Measurements from ENCODE around the gene MRAS.

Gene MRAS

GRCh38 chr3:138338244-138338643 is 10.1 kb upstream of the MRAS start:
- no peak overlapping the region for H3K27ac ChIP-seq
- DNase-seq (ENCODE audit: low read depth, low spot score): no peak

- no peak overlapping the region for H3K27ac ChIP-seq
- no peak for DNase-seq (ENCODE audit: low read depth, low spot score)
These were observed 9.6 kb upstream of the MRAS start for GRCh38 chr3:138338811-138339210.

GRCh38 chr3:138340511-138340910 is 7.9 kb upstream of the MRAS start:
- H3K27ac ChIP-seq: no peak overlapping the region

GRCh38 chr3:138344754-138345153 is 3.6 kb upstream of the MRAS start:
- H3K27ac ChIP-seq: no peak overlapping the region
- no peak for DNase-seq (ENCODE audit: low read depth, low spot score)

More at GRCh38 chr3:138340511-138340910, 7.9 kb upstream of the MRAS start:
- no peak for DNase-seq (ENCODE audit: low read depth, low spot score)

GRCh38 chr3:138348754-138349739 is 668 bp downstream of the MRAS start:
- no peak for DNase-seq (ENCODE audit: low read depth, low spot score)

GRCh38 chr3:138349926-138350665 is 1.7 kb downstream of the MRAS start:
- no peak for DNase-seq (ENCODE audit: low read depth, low spot score)
- no peak overlapping the region for H3K27ac ChIP-seq

More at GRCh38 chr3:138348754-138349739, 668 bp downstream of the MRAS start:
- no peak overlapping the region for H3K27ac ChIP-seq

GRCh38 chr3:138351151-138351550 is 2.8 kb downstream of the MRAS start:
- DNase-seq (ENCODE audit: low read depth, low spot score): no peak
- no peak overlapping the region for H3K27ac ChIP-seq

- no peak for DNase-seq (ENCODE audit: low read depth, low spot score)
- H3K27ac ChIP-seq: no peak overlapping the region
These were observed 3.7 kb downstream of the MRAS start for GRCh38 chr3:138351916-138352550.

GRCh38 chr3:138354376-138354775 is 6.0 kb downstream of the MRAS start:
- DNase-seq (ENCODE audit: low read depth, low spot score): no peak
- no peak overlapping the region for H3K27ac ChIP-seq

GRCh38 chr3:138355071-138355470 is 6.7 kb downstream of the MRAS start:
- DNase-seq (ENCODE audit: low read depth, low spot score): no peak
- no peak overlapping the region for H3K27ac ChIP-seq

GRCh38 chr3:138356730-138357405 is 8.5 kb downstream of the MRAS start:
- H3K27ac ChIP-seq: no peak overlapping the region
- no peak for DNase-seq (ENCODE audit: low read depth, low spot score)

GRCh38 chr3:138359148-138359918 is 11.0 kb downstream of the MRAS start:
- no peak for DNase-seq (ENCODE audit: low read depth, low spot score)
- no peak overlapping the region for H3K27ac ChIP-seq

- no peak for DNase-seq (ENCODE audit: low read depth, low spot score)
- no peak overlapping the region for H3K27ac ChIP-seq
These were observed 11.8 kb downstream of the MRAS start for GRCh38 chr3:138359919-138360868.

GRCh38 chr3:138360869-138361525 is 12.6 kb downstream of the MRAS start:
- no peak for DNase-seq (ENCODE audit: low read depth, low spot score)
- no peak overlapping the region for H3K27ac ChIP-seq

- no peak for DNase-seq (ENCODE audit: low read depth, low spot score)
- H3K27ac ChIP-seq: no peak overlapping the region
These were observed 13.2 kb downstream of the MRAS start for GRCh38 chr3:138361561-138361971.

- H3K27ac ChIP-seq: no peak overlapping the region
- no peak for DNase-seq (ENCODE audit: low read depth, low spot score)
These were observed 14.2 kb downstream of the MRAS start for GRCh38 chr3:138362538-138362937.

- DNase-seq (ENCODE audit: low read depth, low spot score): no peak
- no peak overlapping the region for H3K27ac ChIP-seq
These were observed 14.9 kb downstream of the MRAS start for GRCh38 chr3:138363322-138363721.

Measured in epithelial cell of prostate (primary cell).